PC-9 (cell line): ENCODE measurements around the gene GIPC3. TPM values are rescaled to one million over a fixed set of nuclear protein-coding genes. Genes with fewer than 3 reads are reported as not detected.

ENCODE experiments used
- BruUV-seq: library from RNA; stranded (reverse); fragments of 400-500 nt; replicated peaks from 2 replicates; lab custom pipeline; 2021; lab: Mats Ljungman, UMichigan
- CTCF ChIA-PET: fragments of 300-600 bp; sonication (Branson Sonifier 250); formaldehyde crosslinking; loops from one replicate; lab custom pipeline; 2022; ENCODE audit warnings: antibody characterized with exemption; lab: Charles Lee
- POLR2A ChIA-PET: fragments of 300-600 bp; sonication (Branson Sonifier 250); formaldehyde crosslinking; loops from one replicate; lab custom pipeline; 2022; ENCODE audit warnings: antibody characterized with exemption; ENCODE audit not compliant: unreplicated experiment; lab: Charles Lee
- DNase-seq, 2 experiments: peaks; one replicate each; pipeline versions ENCODE4 v3.0.0 to v3.0.0-alpha.2; 2015 to 2022; ENCODE audit warnings: mixed read lengths in 1 of 2
- H2AFZ ChIP-seq: fragments of 200-600 bp; sonication (generic); 2 replicates; pipeline ENCODE4 v1.8.1; 2017; ENCODE audit warnings: antibody characterized with exemption
- H3F3A ChIP-seq: fragments of 200-600 bp; sonication (generic); 2 replicates; pipeline ENCODE4 v1.8.1; 2017; ENCODE audit warnings: antibody characterized with exemption, mild to moderate bottlenecking, low read depth; ENCODE audit not compliant: insufficient read depth
- H3K27ac ChIP-seq: fragments of 200-600 bp; sonication (generic); 2 replicates; pipeline ENCODE4 v1.6.1; 2016; ENCODE audit warnings: mixed run types
- H3K27me3 ChIP-seq: fragments of 200-600 bp; sonication (generic); 2 replicates; pipeline ENCODE4 v1.6.1; 2016; ENCODE audit warnings: low read depth, mixed run types; ENCODE audit not compliant: insufficient read depth
- H3K36me3 ChIP-seq: fragments of 200-600 bp; sonication (generic); 2 replicates; pipeline ENCODE4 v1.6.1; 2016; ENCODE audit warnings: low read depth, mixed run types
- H3K4me1 ChIP-seq: fragments of 200-600 bp; sonication (generic); replicated peaks from 2 replicates; pipeline ENCODE4 v1.6.1; 2016; ENCODE audit warnings: mixed run types; ENCODE audit not compliant: insufficient read depth
- H3K4me2 ChIP-seq: fragments of 200-600 bp; sonication (generic); 2 replicates; pipeline ENCODE4 v1.6.1; 2017; ENCODE audit warnings: mixed run types
- H3K4me3 ChIP-seq: fragments of 200-600 bp; sonication (generic); 2 replicates; pipeline ENCODE4 v1.6.1; 2016; ENCODE audit warnings: mixed run types
- H3K79me2 ChIP-seq: fragments of 200-600 bp; sonication (generic); 2 replicates; pipeline ENCODE4 v1.6.1; 2017; ENCODE audit warnings: low read depth, mixed run types
- H3K9me2 ChIP-seq: fragments of 200-600 bp; sonication (generic); 2 replicates; pipeline ENCODE4 v1.8.1; 2017; ENCODE audit warnings: mild to moderate bottlenecking; ENCODE audit not compliant: insufficient read depth
- H3K9me3 ChIP-seq: fragments of 200-600 bp; sonication (generic); 2 replicates; pipeline ENCODE4 v1.8.1; 2016; ENCODE audit warnings: low read depth; ENCODE audit not compliant: insufficient read depth
- H4K20me1 ChIP-seq: fragments of 200-600 bp; sonication (generic); 2 replicates; pipeline ENCODE4 v1.8.1; 2017; ENCODE audit not compliant: insufficient read depth
- EZH2 ChIP-seq: fragments of 200-600 bp; sonication (generic); IDR thresholded peaks from 2 replicates; pipeline ENCODE4 v1.8.0; 2017; ENCODE audit warnings: antibody characterized with exemption, low read depth
- intact Hi-C: fragments of 100-400 bp; cut with micrococcal nuclease; formaldehyde crosslinking; loops from one replicate; pipeline ENCODE4 v1.10.0; 2022; ENCODE audit not compliant: unreplicated experiment
- total RNA-seq: library from RNA; stranded (reverse); gene quantifications from 2 replicates; pipeline ENCODE4 v1.2.3, GENCODE V29; 2021
- TF ChIP-seq, protein P1 (sequence below): fragments of 200-600 bp; sonication (generic); conservative IDR thresholded peaks from 2 replicates; pipeline ENCODE4 v1.6.1; 2017; ENCODE audit warnings: mixed run types, antibody characterized with exemption, mild to moderate bottlenecking, moderate library complexity

The GIPC3 gene
- total RNA-seq, 1 experiment from 2014 or later: not detected

DNA sequence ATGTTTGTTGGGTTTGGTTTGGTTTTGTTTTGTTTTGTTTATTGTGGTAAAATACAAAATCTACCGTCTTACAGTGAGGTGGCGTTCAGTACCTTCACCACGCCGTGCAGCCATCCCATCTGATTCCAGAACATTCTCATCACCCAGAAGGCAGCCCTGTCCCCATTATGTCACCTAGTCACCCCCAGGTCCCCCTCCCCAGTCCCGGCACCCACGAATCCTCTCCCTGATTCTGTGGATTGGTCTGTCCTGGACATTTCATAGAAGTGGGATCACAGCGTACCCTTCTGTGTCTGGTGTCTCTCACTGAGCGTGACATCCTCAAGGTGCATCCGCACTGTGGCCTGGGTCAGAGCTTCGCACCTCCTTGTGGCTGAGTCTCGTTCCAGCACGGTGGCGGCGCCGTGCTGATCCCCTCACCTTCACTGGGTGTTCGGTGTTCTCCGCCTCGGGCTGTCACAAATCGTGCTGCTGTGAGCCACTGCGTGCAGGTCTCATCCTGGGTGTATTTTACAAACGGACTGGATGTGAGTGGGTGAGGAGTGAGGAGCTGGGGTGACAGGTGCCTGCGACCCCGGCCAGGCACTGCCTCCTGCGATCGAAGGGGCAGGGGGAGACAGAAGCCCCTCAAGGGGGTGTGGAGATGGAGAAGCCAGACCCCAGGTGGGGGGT is 46.9 kb upstream of the GIPC3 start:
- H3K4me2 ChIP-seq: no peak overlapping the region

DNA sequence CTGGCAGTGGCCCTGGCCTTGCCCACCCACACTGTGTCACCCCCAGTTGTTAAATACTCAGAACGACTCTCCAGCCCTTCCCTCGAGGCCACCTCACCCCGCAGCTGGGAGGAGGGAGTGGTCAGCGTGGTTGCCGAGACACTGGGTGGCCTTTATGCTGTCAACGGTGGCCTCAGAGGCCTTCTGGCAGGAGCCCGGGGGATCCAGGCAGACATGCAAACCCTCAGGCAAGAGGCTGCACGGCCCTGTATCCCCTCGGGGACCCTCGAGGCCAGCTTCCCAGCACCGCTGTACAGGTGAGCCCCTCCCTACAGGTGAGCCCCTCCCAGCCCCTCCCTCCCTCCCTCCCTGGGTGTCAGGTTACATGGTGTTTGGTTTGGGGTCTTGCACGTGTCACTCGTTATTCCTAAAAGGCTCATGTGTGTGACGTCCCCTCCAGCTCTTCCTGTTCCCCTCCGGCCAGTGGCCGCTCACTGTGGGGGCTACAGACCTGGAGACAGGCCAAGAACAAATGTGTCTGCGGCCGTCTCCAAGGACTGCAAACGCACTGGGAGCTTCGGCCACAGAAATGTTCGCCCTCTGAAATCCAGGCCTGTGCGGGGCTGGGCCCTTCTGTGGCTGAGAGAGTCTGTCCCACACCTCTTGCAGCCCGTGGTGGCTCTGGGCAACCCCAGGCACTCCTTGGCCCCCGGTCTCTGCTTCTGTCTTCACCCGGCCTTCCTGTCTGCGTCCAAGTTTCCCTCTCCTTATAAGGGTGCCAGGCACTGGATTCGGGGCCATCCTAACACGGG is 46.1 kb upstream of the GIPC3 start, which contains the start of gene TEKTIP1:
Gene TEKTIP1 (plus strand): TSS at position 210 of the 791 bp plus-strand sequence. CDS start 4 bp downstream, at position 214.
- H3K27ac ChIP-seq: no peak within 1 kb of the TSS

More for the DNA sequence above, 46.9 kb upstream of the GIPC3 start:
- intact Hi-C loops: no loop called here
- BruUV-seq: no TSS peak
- POLR2A ChIA-PET: no interaction called here
- Histone ChIP-seq H3K79me2 (no peaks in the 10 kb centered on the region), H3K9me2 (no peaks in the 10 kb centered on the region), H3F3A (peaks cover 4% of the 10 kb centered on the region; the same call in 1 of the 2 replicates), H3K27me3 (no peaks in the 10 kb centered on the region), H3K36me3 (no peaks in the 10 kb centered on the region), H3K4me3 (no peak overlapping the region), H4K20me1 (no peaks in the 10 kb centered on the region; the same call in 1 of the 2 replicates), H3K9me3 (no peaks in the 10 kb centered on the region), H3K27ac (no peak overlapping the region), H3K4me1 (no peaks in the 10 kb centered on the region), H2AFZ (no peak overlapping the region)
- no peak for TF ChIP-seq EZH2
- TF ChIP-seq, protein P1, sequence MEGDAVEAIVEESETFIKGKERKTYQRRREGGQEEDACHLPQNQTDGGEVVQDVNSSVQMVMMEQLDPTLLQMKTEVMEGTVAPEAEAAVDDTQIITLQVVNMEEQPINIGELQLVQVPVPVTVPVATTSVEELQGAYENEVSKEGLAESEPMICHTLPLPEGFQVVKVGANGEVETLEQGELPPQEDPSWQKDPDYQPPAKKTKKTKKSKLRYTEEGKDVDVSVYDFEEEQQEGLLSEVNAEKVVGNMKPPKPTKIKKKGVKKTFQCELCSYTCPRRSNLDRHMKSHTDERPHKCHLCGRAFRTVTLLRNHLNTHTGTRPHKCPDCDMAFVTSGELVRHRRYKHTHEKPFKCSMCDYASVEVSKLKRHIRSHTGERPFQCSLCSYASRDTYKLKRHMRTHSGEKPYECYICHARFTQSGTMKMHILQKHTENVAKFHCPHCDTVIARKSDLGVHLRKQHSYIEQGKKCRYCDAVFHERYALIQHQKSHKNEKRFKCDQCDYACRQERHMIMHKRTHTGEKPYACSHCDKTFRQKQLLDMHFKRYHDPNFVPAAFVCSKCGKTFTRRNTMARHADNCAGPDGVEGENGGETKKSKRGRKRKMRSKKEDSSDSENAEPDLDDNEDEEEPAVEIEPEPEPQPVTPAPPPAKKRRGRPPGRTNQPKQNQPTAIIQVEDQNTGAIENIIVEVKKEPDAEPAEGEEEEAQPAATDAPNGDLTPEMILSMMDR: no peak
- CTCF ChIA-PET: no interaction called here
- no peak for DNase-seq

DNA sequence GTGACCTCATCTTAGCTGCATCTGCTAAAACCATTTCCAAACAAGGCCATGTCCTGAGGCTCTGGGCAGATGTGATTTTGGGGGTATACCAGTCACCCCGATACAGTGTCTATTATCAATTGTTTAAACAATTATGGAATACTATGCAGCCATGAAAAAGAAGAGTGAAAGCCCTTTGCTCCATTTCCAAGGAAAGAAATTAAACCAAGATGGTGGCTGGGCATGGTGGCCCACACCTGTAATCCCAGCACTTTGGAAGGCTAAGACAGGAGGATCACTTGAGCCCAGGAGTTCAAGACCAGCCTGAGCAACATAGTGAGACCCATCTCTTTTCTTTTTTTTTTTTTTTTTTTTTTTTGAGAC is 45.5 kb upstream of the GIPC3 start:
- BruUV-seq: no TSS peak
- intact Hi-C loops: no loop called here
- H3K27me3 ChIP-seq: no peaks in the 10 kb centered on the region
- POLR2A ChIA-PET: no interaction called here
- H3K27ac ChIP-seq: no peak overlapping the region
- H3K36me3 ChIP-seq: no peaks in the 10 kb centered on the region
- no peaks in the 10 kb centered on the region; the same call in 1 of the 2 replicates for H4K20me1 ChIP-seq
- H3K79me2 ChIP-seq: no peaks in the 10 kb centered on the region
- H2AFZ ChIP-seq: no peak overlapping the region
- peaks cover 4% of the 10 kb centered on the region; the same call in 1 of the 2 replicates for H3F3A ChIP-seq
- CTCF ChIA-PET: no interaction called here
- TF ChIP-seq, protein P1: no peak
- TF ChIP-seq EZH2: no peak
- H3K4me2 ChIP-seq: no peak overlapping the region
- no peaks in the 10 kb centered on the region for H3K4me1 ChIP-seq
- no peak overlapping the region for H3K4me3 ChIP-seq
- DNase-seq: no peak
- no peaks in the 10 kb centered on the region for H3K9me3 ChIP-seq
- H3K9me2 ChIP-seq: no peaks in the 10 kb centered on the region

More for the DNA sequence above, 46.1 kb upstream of the GIPC3 start, which contains the start of gene TEKTIP1:
- no peak within 1 kb of the TSS for H3K4me3 ChIP-seq
- BruUV-seq: no TSS peak
- CTCF ChIA-PET: no interaction called here
- POLR2A ChIA-PET: no interaction called here
- H3K79me2 ChIP-seq: no peaks in the 10 kb centered on the region
- H4K20me1 ChIP-seq: no peaks in the 10 kb centered on the region; the same call in 1 of the 2 replicates
- peaks cover 4% of the 10 kb centered on the region; the same call in 1 of the 2 replicates for H3F3A ChIP-seq
- H2AFZ ChIP-seq: no peak within 1 kb of the TSS
- H3K27me3 ChIP-seq: no peaks in the 10 kb centered on the region
- H3K4me2 ChIP-seq: no peak within 1 kb of the TSS
- H3K36me3 ChIP-seq: no peaks in the 10 kb centered on the region
- H3K4me1 ChIP-seq: no peaks in the 10 kb centered on the region
- no peak for DNase-seq
- no peaks in the 10 kb centered on the region for H3K9me2 ChIP-seq
- H3K9me3 ChIP-seq: no peaks in the 10 kb centered on the region
- intact Hi-C loops: no loop called here
- TF ChIP-seq, protein P1: no peak
- TF ChIP-seq EZH2: no peak
